ENCODE results near the gene TMPO.
"Not testable (repeated sequence)": the region's sequence is repeated elsewhere in the genome, so short reads cannot be mapped to it uniquely, and the experiment has no call there.

TMPO gene

GRCh38 chr12:98561846-98562245, 46.5 kb downstream of the TMPO start:
- no peak overlapping the region for H3K4me3 ChIP-seq (ENCODE audit: low read length)
- DNase-seq (ENCODE audit: low read depth): no peak
- no peak for TF ChIP-seq CTCF (conservative IDR thresholded peaks at IDR 0.05; ENCODE audit: low read length)

DNA sequence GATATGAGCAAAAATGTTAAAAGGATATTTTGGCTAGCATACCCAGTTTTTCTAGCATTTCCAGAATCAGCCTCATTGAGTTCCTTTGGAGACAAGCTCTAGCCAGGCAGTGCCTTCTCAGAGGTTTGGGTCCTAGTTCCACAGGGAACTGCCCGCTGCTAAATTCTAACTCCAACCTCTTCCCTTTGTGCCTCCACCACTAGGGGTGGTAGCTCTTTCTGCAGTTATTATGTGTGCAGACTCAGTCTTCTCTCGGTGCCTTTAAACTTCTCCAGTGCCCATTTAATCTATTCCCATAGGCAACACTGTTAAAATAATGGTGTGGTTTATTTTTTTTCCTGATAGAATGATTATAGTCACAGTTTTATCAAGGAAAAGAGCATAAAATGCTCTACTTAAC, 56.6 kb downstream of the TMPO start:
- DNase-seq (ENCODE audit: low read depth): no peak
- TF ChIP-seq CTCF (conservative IDR thresholded peaks at IDR 0.05; ENCODE audit: low read length): peak; percentile 23; the same call in 1 of the 2 replicates
- no peak overlapping the region for H3K4me3 ChIP-seq (ENCODE audit: low read length)

DNA sequence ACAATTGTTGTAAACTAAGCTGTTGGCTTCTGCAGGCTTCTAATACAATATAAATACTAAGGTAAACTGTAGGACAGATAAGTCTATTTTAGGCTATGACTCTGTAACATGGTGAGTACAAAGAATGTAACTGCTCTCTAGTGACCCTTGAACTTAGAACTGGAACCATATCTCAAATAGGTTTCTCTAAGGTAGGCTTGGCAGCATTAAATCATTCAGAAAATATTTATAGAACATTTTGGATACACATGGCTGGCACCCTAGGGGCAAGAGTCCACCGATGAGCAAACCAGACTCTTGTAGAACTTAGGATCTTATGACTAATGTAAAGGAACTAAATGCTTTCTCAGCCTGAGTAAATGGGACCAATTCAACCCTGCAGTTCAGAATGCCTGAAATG, 58.7 kb downstream of the TMPO start:
- no peak for TF ChIP-seq CTCF (conservative IDR thresholded peaks at IDR 0.05; ENCODE audit: low read length)
- no peak overlapping the region for H3K4me3 ChIP-seq (ENCODE audit: low read length)

GRCh38 chr12:98575013-98575412, 59.6 kb downstream of the TMPO start:
- DNase-seq (ENCODE audit: low read depth): no peak
- H3K4me3 ChIP-seq (ENCODE audit: low read length): no peak overlapping the region
- no peak for TF ChIP-seq CTCF (conservative IDR thresholded peaks at IDR 0.05; ENCODE audit: low read length)

More for the DNA sequence above, 58.7 kb downstream of the TMPO start:
- no peak for DNase-seq (ENCODE audit: low read depth)

DNA sequence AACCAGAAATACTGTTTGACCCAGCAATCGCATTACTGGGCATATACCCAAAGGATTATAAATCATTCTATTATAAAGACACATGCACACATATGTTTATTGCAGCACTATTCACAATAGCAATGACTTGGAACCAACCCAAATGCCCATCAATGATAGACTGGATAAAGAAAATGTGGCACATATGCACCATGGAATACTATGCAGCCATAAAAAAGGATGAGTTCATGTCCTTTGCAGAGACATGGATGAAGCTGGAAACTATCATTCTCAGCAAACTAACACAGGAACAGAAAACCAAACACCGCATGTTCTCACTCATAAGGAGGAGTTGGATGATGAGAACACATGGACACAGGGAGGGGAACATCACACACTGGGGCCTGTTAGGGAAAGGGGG, 61.4 kb downstream of the TMPO start:
- H3K4me3 ChIP-seq (ENCODE audit: low read length); DNase-seq (ENCODE audit: low read depth): not testable (repeated sequence)

- no peak for DNase-seq (ENCODE audit: low read depth)
- no peak for TF ChIP-seq CTCF (conservative IDR thresholded peaks at IDR 0.05; ENCODE audit: low read length)
- H3K4me3 ChIP-seq (ENCODE audit: low read length): no peak overlapping the region
Observed at GRCh38 chr12:98578392-98578791, 63.0 kb downstream of the TMPO start.

GRCh38 chr12:98578821-98579220, 63.4 kb downstream of the TMPO start:
- H3K4me3 ChIP-seq (ENCODE audit: low read length): no peak overlapping the region
- DNase-seq (ENCODE audit: low read depth): no peak
- TF ChIP-seq CTCF (conservative IDR thresholded peaks at IDR 0.05; ENCODE audit: low read length): no peak

DNA sequence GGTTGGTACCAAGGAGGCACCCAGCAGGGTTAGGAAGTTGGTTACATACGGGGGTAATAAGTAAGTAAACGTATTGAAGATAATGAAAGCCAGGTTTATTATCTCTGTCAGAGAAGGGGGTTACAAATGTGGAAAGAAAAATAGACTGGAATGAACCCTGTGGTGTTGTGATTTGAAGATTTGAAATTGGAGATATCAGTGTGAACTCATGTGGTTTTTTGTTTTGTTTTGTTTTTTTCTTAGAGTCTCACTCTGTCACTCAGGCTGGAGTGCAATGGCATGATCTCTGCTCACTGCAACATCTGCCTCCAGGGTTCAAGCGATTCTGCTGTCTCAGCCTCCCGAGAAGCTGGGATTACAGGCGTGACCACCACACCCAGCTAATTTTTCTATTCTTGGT, 64.0 kb downstream of the TMPO start:
- no peak for TF ChIP-seq CTCF (conservative IDR thresholded peaks at IDR 0.05; ENCODE audit: low read length)
- H3K4me3 ChIP-seq (ENCODE audit: low read length): no peak overlapping the region
- DNase-seq (ENCODE audit: low read depth): no peak

Data from AG10803 (cell line).